Astrocyte (in vitro differentiated cells and primary cell): ENCODE data around the gene MYH7B. TPM values are rescaled to one million over a fixed set of nuclear protein-coding genes. Genes with fewer than 3 reads are reported as not detected.

Experiments used
- DNase-seq: peaks from one replicate; pipeline ENCODE4 v3.0.0-alpha.2; 2010; ENCODE audit warnings: low read depth
- FAIRE-seq: peaks from 2 replicates; lab custom pipeline; 2011; peaks lifted over from hg19 to GRCh38; lab: Jason Lieb, UNC
- H2AFZ ChIP-seq: 2 replicates; pipeline ENCODE4 v1.6.0; 2012; ENCODE audit warnings: low read depth, low read length, inconsistent platforms
- H3K27ac ChIP-seq: 2 replicates; pipeline ENCODE4 v1.5.1; 2011; ENCODE audit warnings: low read depth, low read length, inconsistent platforms
- H3K27me3 ChIP-seq: 2 replicates; pipeline ENCODE4 v1.6.0; 2011; ENCODE audit warnings: low read length, inconsistent platforms; ENCODE audit not compliant: insufficient read depth
- H3K36me3 ChIP-seq: 2 replicates; pipeline ENCODE4 v1.5.1; 2011; ENCODE audit warnings: low read length, inconsistent platforms; ENCODE audit not compliant: insufficient read depth
- H3K4me1 ChIP-seq: 2 replicates; pipeline ENCODE4 v1.5.1; 2011; ENCODE audit warnings: low read length, inconsistent platforms; ENCODE audit not compliant: insufficient read depth
- H3K4me2 ChIP-seq: 2 replicates; pipeline ENCODE4 v1.6.0; 2012; ENCODE audit warnings: low read length, inconsistent platforms
- H3K4me3 ChIP-seq: 2 replicates; pipeline ENCODE4 v1.5.1; 2011; ENCODE audit warnings: low read depth, mild to moderate bottlenecking, low read length, inconsistent platforms; ENCODE audit not compliant: insufficient read depth
- H3K79me2 ChIP-seq: 2 replicates; pipeline ENCODE4 v1.6.0; 2012; ENCODE audit warnings: mild to moderate bottlenecking, low read length, inconsistent platforms; ENCODE audit not compliant: insufficient read depth
- H3K9ac ChIP-seq: 2 replicates; pipeline ENCODE4 v1.6.0; 2012; ENCODE audit warnings: mild to moderate bottlenecking, low read length, inconsistent platforms
- H3K9me3 ChIP-seq: 2 replicates; pipeline ENCODE4 v1.5.1; 2012; ENCODE audit warnings: low read depth, mild to moderate bottlenecking, low read length, inconsistent platforms; ENCODE audit not compliant: insufficient read depth
- H4K20me1 ChIP-seq: 2 replicates; pipeline ENCODE4 v1.6.0; 2012; ENCODE audit warnings: low read length, inconsistent platforms; ENCODE audit not compliant: insufficient read depth
- H3K27ac Mint-ChIP-seq: one replicate; pipeline ENCODE4 v1.8.0; 2021; ENCODE audit warnings: mild to moderate bottlenecking, mixed read lengths; ENCODE audit not compliant: unreplicated experiment
- H3K27me3 Mint-ChIP-seq: one replicate; pipeline ENCODE4 v1.8.0; 2021; ENCODE audit warnings: low read depth, mixed read lengths; ENCODE audit not compliant: unreplicated experiment
- H3K36me3 Mint-ChIP-seq: one replicate; pipeline ENCODE4 v1.8.0; 2021; ENCODE audit warnings: low read depth, mixed read lengths; ENCODE audit not compliant: unreplicated experiment
- H3K4me1 Mint-ChIP-seq: one replicate; pipeline ENCODE4 v1.8.0; 2021; ENCODE audit warnings: low read depth, mixed read lengths; ENCODE audit not compliant: unreplicated experiment
- H3K4me3 Mint-ChIP-seq: one replicate; pipeline ENCODE4 v1.8.0; 2021; ENCODE audit warnings: mild to moderate bottlenecking, moderate library complexity, mixed read lengths; ENCODE audit not compliant: unreplicated experiment
- H3K9me3 Mint-ChIP-seq: one replicate; pipeline ENCODE4 v1.8.0; 2021; ENCODE audit warnings: mild to moderate bottlenecking, mixed read lengths; ENCODE audit not compliant: unreplicated experiment
- EZH2 ChIP-seq: IDR thresholded peaks from 2 replicates; pipeline ENCODE4 v1.6.1; 2012; ENCODE audit warnings: mild to moderate bottlenecking, low read length, inconsistent platforms; ENCODE audit not compliant: insufficient read depth
- total RNA-seq: library from RNA; stranded (reverse); gene quantifications from 2 replicates; pipeline ENCODE4 v1.2.1, GENCODE V29; 2021
- TF ChIP-seq, protein P1 (sequence below): IDR thresholded peaks from 2 replicates; pipeline ENCODE4 v1.5.1; 2011; ENCODE audit warnings: low read depth, mild to moderate bottlenecking, inconsistent platforms, low read length, moderate library complexity; ENCODE audit not compliant: insufficient read depth

MYH7B gene
- total RNA-seq, 1 donor from 2014 or later: 0.11 TPM

DNA sequence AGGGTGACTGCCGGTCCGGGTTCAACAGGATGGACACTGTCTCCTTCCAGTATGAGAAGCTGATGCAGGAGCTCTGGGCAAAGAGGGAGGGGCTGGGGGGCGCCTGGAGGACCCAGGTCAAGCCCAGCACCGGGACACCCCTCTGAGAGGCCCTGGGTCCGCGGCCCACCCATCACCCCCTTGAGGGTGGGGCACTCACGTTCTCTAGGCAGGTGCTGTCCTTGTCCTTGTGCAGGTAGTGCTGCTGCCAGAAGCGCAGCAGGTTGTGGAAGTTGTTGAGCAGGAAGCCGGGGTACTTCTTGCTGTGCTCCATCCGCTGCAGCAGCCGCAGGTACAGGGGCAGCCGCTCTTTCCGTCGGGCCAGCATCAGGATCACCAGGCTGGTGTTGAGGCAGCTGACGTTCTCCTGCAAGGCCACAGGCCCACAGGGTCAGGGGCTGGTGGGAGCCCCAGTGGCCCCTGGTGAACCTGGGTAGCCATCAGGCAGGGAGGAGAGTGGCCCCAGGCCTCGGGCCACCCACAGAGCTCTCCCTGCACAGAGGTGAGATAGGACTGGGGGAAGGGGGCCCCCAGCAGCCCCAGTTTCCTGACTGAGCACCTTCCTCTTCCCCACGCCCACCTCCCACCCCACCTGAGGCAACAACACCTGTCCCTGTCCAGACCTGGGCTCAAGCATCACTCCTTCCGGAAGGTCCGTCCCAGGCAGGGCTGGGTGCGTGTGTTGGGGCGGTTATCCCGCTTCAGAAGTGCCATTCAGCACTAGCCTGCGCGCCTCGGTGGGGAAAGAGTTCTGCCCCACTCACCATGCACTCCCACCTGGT lies 47.8 kb downstream of the MYH7B start:
- H3K4me2 ChIP-seq: no peak overlapping the region
- H3K36me3 Mint-ChIP-seq: peaks cover 14% of the 10 kb centered on the region
- H3K36me3 ChIP-seq: peaks cover 24% of the 10 kb centered on the region
- no peak for DNase-seq
- no peak for FAIRE-seq
- TF ChIP-seq, protein P1, sequence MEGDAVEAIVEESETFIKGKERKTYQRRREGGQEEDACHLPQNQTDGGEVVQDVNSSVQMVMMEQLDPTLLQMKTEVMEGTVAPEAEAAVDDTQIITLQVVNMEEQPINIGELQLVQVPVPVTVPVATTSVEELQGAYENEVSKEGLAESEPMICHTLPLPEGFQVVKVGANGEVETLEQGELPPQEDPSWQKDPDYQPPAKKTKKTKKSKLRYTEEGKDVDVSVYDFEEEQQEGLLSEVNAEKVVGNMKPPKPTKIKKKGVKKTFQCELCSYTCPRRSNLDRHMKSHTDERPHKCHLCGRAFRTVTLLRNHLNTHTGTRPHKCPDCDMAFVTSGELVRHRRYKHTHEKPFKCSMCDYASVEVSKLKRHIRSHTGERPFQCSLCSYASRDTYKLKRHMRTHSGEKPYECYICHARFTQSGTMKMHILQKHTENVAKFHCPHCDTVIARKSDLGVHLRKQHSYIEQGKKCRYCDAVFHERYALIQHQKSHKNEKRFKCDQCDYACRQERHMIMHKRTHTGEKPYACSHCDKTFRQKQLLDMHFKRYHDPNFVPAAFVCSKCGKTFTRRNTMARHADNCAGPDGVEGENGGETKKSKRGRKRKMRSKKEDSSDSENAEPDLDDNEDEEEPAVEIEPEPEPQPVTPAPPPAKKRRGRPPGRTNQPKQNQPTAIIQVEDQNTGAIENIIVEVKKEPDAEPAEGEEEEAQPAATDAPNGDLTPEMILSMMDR: no peak
- TF ChIP-seq EZH2: no peak
- H3K27ac Mint-ChIP-seq: no peak overlapping the region
- H4K20me1 ChIP-seq: peaks cover 46% of the 10 kb centered on the region
- no peaks in the 10 kb centered on the region for H3K9me3 ChIP-seq
- H3K4me3 ChIP-seq: no peak overlapping the region
- no peak overlapping the region for H3K27ac ChIP-seq
- H2AFZ ChIP-seq: no peak overlapping the region
- H3K27me3 Mint-ChIP-seq: no peaks in the 10 kb centered on the region
- no peak overlapping the region for H3K4me3 Mint-ChIP-seq
- H3K4me1 Mint-ChIP-seq: no peaks in the 10 kb centered on the region
- no peaks in the 10 kb centered on the region for H3K79me2 ChIP-seq
- H3K9ac ChIP-seq: no peak overlapping the region
- no peaks in the 10 kb centered on the region for H3K4me1 ChIP-seq
- no peaks in the 10 kb centered on the region for H3K27me3 ChIP-seq
- no peaks in the 10 kb centered on the region for H3K9me3 Mint-ChIP-seq

- H3K79me2 ChIP-seq: no peaks in the 10 kb centered on the region
- Mint-ChIP-seq H3K9me3 (no peaks in the 10 kb centered on the region), H3K4me1 (no peaks in the 10 kb centered on the region), H3K36me3 (peaks cover 22% of the 10 kb centered on the region), H3K27ac (no peak overlapping the region), H3K27me3 (no peaks in the 10 kb centered on the region), H3K4me3 (no peak overlapping the region)
- H3K36me3 ChIP-seq: peaks cover 31% of the 10 kb centered on the region
- no peak for TF ChIP-seq EZH2
- TF ChIP-seq, protein P1: no peak
- no peak overlapping the region for H3K9ac ChIP-seq
- no peaks in the 10 kb centered on the region for H3K4me1 ChIP-seq
- FAIRE-seq (no peak), DNase-seq (no peak)
- no peak overlapping the region for H2AFZ ChIP-seq
- no peak overlapping the region for H3K27ac ChIP-seq
- peaks cover 49% of the 10 kb centered on the region for H4K20me1 ChIP-seq
- H3K4me2 ChIP-seq: no peak overlapping the region
- no peaks in the 10 kb centered on the region for H3K9me3 ChIP-seq
- H3K4me3 ChIP-seq: no peak overlapping the region
- no peaks in the 10 kb centered on the region for H3K27me3 ChIP-seq
These were observed 48.5 kb downstream of the MYH7B start for GRCh38 chr20:35004051-35004725.
